ENCODE data around the gene PLCXD3. TPM values are rescaled to one million over a fixed set of nuclear protein-coding genes. Genes with fewer than 3 reads are reported as not detected.
A peak's percentile ranks its signal among the peaks of the same experiment; 100 is the strongest.

PLCXD3 gene
- total and polyA plus RNA-seq, 2 of the 8 experiments (the other 6 are each of a cell fraction or from before 2014, with no cell fraction given), result 0.03 to 0.07 TPM

GRCh38 chr5:41334758-41335157, 175.6 kb downstream of the PLCXD3 start:
- Histone ChIP-seq H3K18ac (ENCODE audit: extremely low read depth, low read length) (no peak overlapping the region), H3K27ac (ENCODE audit: low read depth, low read length) (no peak overlapping the region), H4K5ac (ENCODE audit: insufficient read length, low read depth, low read length) (no peak overlapping the region), H3K79me2 (ENCODE audit: control insufficient read depth in 1 of 2, insufficient read depth in 2 of 2, low read length in 2 of 2) (no peaks in the 10 kb centered on the region), H2BK20ac (ENCODE audit: low read length) (no peak overlapping the region), H3K9ac (replicated peaks in 1 of 4; ENCODE audit: extremely low read depth in 1 of 4, low read depth in 3 of 4, low read length in 3 of 4) (no peak overlapping the region), H2AFZ (ENCODE audit: low read length) (no peak overlapping the region), H3K23ac (ENCODE audit: insufficient read length) (no peak overlapping the region), H3K56ac (replicated peaks; ENCODE audit: insufficient read length, low read depth, low read length) (no peak overlapping the region), H2AK5ac (ENCODE audit: low read depth, low read length) (no peak overlapping the region), H3K23me2 (ENCODE audit: low read depth, low read length) (no peaks in the 10 kb centered on the region), H3K4me2 (ENCODE audit: insufficient read depth in 1 of 2, low read depth in 2 of 2, low read length in 2 of 2) (no peak overlapping the region), H3K9me3 (ENCODE audit: insufficient read depth in 2 of 2, low read depth in 1 of 2, low read length in 1 of 2) (no peaks in the 10 kb centered on the region), H3K4me1 (replicated peaks in 1 of 4; ENCODE audit: control insufficient read depth in 3 of 4, insufficient read depth in 4 of 4, low read length in 3 of 4) (peaks cover 0 to 7% (median 2%) of the 10 kb centered on the region in 4 experiments; a peak in 2 of 7 replicates), H2BK12ac (ENCODE audit: low read depth, low read length) (no peak overlapping the region), H2BK5ac (ENCODE audit: low read depth, low read length) (no peak overlapping the region), H3K14ac (ENCODE audit: insufficient read length) (no peak overlapping the region), H2BK120ac (replicated peaks; ENCODE audit: low read depth, low read length) (no peak overlapping the region), H3K36me3 (ENCODE audit: control insufficient read depth in 2 of 4, insufficient read depth in 4 of 4, low read length in 3 of 4) (no peaks in the 10 kb centered on the region), H4K20me1 (replicated peaks in 1 of 2; ENCODE audit: control insufficient read depth in 1 of 2, insufficient read depth in 2 of 2, low read length in 2 of 2) (no peaks in the 10 kb centered on the region), H3K79me1 (ENCODE audit: low read depth, low read length) (no peaks in the 10 kb centered on the region), H3K27me3 (replicated peaks in 1 of 4; ENCODE audit: control insufficient read depth in 3 of 4, extremely low read depth in 1 of 4, insufficient read depth in 3 of 4, low read length in 3 of 4) (no peaks in the 10 kb centered on the region), H3K4me3 (ENCODE audit: extremely low read depth in 1 of 4, insufficient read depth in 2 of 4, low read depth in 3 of 4, low read length in 4 of 4) (no peak overlapping the region), H3K4ac (replicated peaks; ENCODE audit: insufficient read length, low read depth, low read length) (no peak overlapping the region), H4K91ac (replicated peaks; ENCODE audit: insufficient read length, low read length) (no peak overlapping the region), H4K8ac (ENCODE audit: extremely low read depth, insufficient read depth, low read length) (no peak overlapping the region), H2BK15ac (ENCODE audit: low read length) (no peak overlapping the region)
- DNase-seq (ENCODE audit: low read depth in 1 of 2, low spot score in 2 of 2) (peak in 1 of 2 experiments; percentile 13), FAIRE-seq (no peak)
- TF ChIP-seq JUND (IDR thresholded peaks at IDR 0.05; ENCODE audit: low read length) (no peak), USF2 (IDR thresholded peaks at IDR 0.05; ENCODE audit: low read length) (no peak), RBBP5 (IDR thresholded peaks at IDR 0.05; ENCODE audit: borderline replicate concordance, low read depth, low read length) (no peak), YY1 (IDR thresholded peaks at IDR 0.05; ENCODE audit: low read depth, low read length) (no peak), POLR2AphosphoS5 (IDR thresholded peaks at IDR 0.05; ENCODE audit: low read depth, low read length) (no peak)
- POLR2A ChIA-PET (ENCODE audit: partially characterized antibody), result no interaction called here
- 54% methylated on average over 5 of the region's 5 CpGs; no CpG with 5 or more reads in 1 of the 2 experiments for WGBS, 2 experiments (ENCODE audit: extremely low coverage in 1 of 2, insufficient coverage in 1 of 2, insufficient read length in 1 of 2, insufficient replicate concordance in 2 of 2, low coverage in 1 of 2, low lambda C conversion rate in 2 of 2, missing lambda C conversion rate in 1 of 2)
- CTCF ChIA-PET (ENCODE audit: partially characterized antibody), result interaction anchor here (1.5 kb wide), 1 partner anchor 13 kb away, joined by 3 read pairs; no protein-coding TSS in a partner anchor
